GM13976 (cell line): ENCODE results near the gene TOM1.

ENCODE experiments used
- DNase-seq: peaks from one replicate; pipeline ENCODE4 v3.0.0; 2012; ENCODE audit warnings: low spot score
- in situ Hi-C: fragments of 300-500 bp; cut with MboI; formaldehyde crosslinking; loops from one replicate; pipeline ENCODE4 v1.12.0; 2022; ENCODE audit warnings: low sequenced_read_pairs, mixed read lengths, inconsistent platforms; ENCODE audit not compliant: unreplicated experiment
- TF ChIP-seq, protein P1 (sequence below): IDR thresholded peaks from 2 replicates; pipeline ENCODE4 v1.5.1; 2012; ENCODE audit warnings: borderline replicate concordance, mild to moderate bottlenecking; ENCODE audit not compliant: insufficient read depth; ENCODE audit errors: extremely low read depth, missing control alignments, control extremely low read depth

Gene TOM1

GRCh38 chr22:35299673-35300499 lies at the start of gene TOM1:
TSS of gene TOM1 (plus strand) at chr22:35299894. CDS start at chr22:35299929, 35 bp downstream.
- TF ChIP-seq, protein P1, sequence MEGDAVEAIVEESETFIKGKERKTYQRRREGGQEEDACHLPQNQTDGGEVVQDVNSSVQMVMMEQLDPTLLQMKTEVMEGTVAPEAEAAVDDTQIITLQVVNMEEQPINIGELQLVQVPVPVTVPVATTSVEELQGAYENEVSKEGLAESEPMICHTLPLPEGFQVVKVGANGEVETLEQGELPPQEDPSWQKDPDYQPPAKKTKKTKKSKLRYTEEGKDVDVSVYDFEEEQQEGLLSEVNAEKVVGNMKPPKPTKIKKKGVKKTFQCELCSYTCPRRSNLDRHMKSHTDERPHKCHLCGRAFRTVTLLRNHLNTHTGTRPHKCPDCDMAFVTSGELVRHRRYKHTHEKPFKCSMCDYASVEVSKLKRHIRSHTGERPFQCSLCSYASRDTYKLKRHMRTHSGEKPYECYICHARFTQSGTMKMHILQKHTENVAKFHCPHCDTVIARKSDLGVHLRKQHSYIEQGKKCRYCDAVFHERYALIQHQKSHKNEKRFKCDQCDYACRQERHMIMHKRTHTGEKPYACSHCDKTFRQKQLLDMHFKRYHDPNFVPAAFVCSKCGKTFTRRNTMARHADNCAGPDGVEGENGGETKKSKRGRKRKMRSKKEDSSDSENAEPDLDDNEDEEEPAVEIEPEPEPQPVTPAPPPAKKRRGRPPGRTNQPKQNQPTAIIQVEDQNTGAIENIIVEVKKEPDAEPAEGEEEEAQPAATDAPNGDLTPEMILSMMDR: no peak
- peak; percentile 96 for DNase-seq
- in situ Hi-C loops: no loop called here

DNA sequence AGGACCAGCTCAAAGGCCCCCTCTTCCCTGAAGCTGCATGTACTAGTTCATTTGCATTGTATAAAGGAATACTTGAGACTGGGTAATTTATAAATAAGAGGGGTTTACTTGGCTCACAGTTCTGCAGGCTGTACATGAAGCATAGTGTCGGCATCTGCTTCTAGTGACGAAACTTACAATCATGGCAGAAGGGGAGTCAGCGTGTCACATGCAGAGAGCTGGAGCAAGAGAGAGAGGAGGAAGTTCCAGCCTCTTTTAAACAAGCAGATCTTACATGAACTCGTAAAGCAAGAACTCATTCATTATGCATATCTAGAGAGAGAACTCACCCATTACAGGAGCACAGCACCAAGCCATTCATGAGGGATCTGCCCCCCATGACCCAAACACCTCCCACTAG lies 49.5 kb upstream of the TOM1 start:
- TF ChIP-seq, protein P1: no peak
- DNase-seq: no peak
- in situ Hi-C loops: no loop called here

DNA sequence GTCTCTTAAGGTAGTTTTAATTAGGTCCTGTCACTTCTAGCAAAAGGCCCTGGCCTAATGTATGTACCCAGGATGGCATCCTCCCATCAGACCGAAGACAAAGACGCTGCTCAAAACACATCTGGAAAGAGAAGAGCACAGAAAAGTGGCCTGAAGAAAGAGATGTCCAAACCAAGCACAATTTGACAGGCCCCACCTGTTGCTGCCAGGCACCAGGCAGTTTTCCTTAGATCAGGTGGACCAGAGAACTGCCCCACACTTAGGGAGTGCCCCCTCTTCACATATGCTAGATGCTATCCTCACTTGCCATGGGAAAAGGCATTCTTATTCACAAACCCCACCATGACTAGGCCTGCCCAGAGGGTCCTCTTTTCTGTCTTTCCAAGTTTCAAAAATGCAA lies 45.7 kb upstream of the TOM1 start:
- DNase-seq: no peak
- in situ Hi-C loops: no loop called here
- TF ChIP-seq, protein P1: no peak

- TF ChIP-seq, protein P1: no peak
- no peak for DNase-seq
- in situ Hi-C loops: no loop called here
Measured at GRCh38 chr22:35257002-35257320, 42.7 kb upstream of the TOM1 start.

GRCh38 chr22:35257321-35258190 lies 42.1 kb upstream of the TOM1 start, which contains the start of gene HMGXB4:
TSS of gene HMGXB4 (plus strand) at chr22:35257493. CDS start at chr22:35262391, 4,898 bp downstream.
- in situ Hi-C loops: no loop called here

DNA sequence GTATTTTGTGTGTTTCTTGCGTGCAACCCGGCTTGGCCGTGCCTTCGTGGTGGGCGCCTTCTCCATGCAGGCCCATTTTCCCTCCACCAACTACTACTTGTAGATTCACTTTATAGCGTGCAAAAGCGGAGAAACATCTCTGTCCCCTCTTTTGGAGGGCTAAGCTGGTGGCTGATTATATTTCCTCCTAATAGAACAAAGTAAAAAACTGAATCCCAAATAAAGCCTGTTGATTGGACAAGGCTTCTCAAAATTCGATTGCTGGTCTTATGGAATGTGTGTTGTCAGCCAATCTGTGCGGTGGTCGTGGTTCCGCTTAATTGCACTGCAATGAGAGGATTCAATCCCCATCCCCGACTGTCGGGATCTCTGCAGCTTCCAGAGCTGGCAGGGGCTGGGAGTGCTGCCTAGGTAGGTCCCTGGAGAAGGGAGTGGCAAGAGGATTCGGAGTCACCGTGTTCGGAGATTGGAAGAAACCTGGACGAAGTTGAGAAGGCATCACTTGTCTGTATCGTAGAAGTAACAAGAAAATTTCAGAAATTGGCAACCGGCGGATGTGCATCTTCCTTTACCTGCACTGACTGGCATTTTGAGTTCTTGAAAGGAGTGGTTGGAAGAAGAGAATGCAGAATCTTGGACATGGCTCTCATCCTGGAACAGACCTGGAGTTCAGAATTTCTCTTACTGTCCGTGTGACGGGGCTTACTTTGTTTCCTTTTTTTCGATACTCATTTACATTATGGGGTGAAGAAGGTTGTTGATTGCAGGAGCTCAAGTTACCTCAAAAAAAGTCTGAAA lies 41.3 kb upstream of the TOM1 start:
- TF ChIP-seq, protein P1: no peak
- DNase-seq: no peak
- in situ Hi-C loops: no loop called here

More at GRCh38 chr22:35257321-35258190, 42.1 kb upstream of the TOM1 start, which contains the start of gene HMGXB4:
- DNase-seq: peak; percentile 94
- TF ChIP-seq, protein P1: no peak
